GM12878 (cell line): Measurements from ENCODE around the gene ACTA2.

Experiments used
- ZZZ3 ChIP-seq: IDR thresholded peaks from 2 replicates; pipeline ENCODE4 v1.6.1; 2011; ENCODE audit warnings: low read depth; ENCODE audit not compliant: control insufficient read depth, insufficient read length
- TF ChIP-seq, protein P1 (sequence below), 3 experiments: IDR thresholded peaks in 2 of 3; conservative IDR thresholded peaks in 1 of 3; 2 replicates each; pipeline ENCODE4 v1.5.1; 2011; ENCODE audit warnings: low read depth in 3 of 3, low read length in 3 of 3, mild to moderate bottlenecking in 3 of 3, control low read depth in 2 of 3, moderate library complexity in 2 of 3, inconsistent platforms in 1 of 3, mixed read lengths in 1 of 3; ENCODE audit not compliant: control insufficient read depth in 2 of 3, insufficient read depth in 1 of 3; ENCODE audit errors: extremely low read depth in 1 of 3

GRCh38 chr10:88898727-88899126, 53.8 kb downstream of the ACTA2 start:
- TF ChIP-seq, protein P1, sequence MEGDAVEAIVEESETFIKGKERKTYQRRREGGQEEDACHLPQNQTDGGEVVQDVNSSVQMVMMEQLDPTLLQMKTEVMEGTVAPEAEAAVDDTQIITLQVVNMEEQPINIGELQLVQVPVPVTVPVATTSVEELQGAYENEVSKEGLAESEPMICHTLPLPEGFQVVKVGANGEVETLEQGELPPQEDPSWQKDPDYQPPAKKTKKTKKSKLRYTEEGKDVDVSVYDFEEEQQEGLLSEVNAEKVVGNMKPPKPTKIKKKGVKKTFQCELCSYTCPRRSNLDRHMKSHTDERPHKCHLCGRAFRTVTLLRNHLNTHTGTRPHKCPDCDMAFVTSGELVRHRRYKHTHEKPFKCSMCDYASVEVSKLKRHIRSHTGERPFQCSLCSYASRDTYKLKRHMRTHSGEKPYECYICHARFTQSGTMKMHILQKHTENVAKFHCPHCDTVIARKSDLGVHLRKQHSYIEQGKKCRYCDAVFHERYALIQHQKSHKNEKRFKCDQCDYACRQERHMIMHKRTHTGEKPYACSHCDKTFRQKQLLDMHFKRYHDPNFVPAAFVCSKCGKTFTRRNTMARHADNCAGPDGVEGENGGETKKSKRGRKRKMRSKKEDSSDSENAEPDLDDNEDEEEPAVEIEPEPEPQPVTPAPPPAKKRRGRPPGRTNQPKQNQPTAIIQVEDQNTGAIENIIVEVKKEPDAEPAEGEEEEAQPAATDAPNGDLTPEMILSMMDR (IDR thresholded peaks at IDR 0.05 in 2 of 3, conservative IDR thresholded peaks at IDR 0.05 in 1 of 3; ENCODE audit: control insufficient read depth in 2 of 3, extremely low read depth in 1 of 3, insufficient read depth in 1 of 3, low read depth in 3 of 3, low read length in 3 of 3): no peak
- no peak for TF ChIP-seq ZZZ3
